ENCODE data around the gene WDR89.

DNA sequence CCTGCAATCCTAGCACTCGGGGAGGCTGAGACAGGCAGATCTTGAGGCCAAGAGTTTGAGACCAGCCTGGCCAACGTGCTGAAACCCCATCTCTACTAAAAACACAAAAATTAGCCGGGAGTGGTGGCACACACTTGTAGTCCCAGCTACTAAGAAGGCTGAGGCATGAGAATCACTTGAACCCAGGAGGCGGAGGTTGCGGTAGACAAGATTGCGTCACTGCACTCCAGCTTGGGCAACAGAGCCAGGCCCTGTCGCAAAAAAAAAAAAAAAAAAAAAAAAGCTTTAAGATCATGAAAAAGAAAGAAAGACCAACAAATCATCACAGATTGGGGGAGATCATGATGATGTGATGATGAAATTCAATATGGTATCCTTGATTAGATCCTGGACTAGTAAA lies 30.6 kb downstream of the WDR89 start:
- TF ChIP-seq, protein P1, sequence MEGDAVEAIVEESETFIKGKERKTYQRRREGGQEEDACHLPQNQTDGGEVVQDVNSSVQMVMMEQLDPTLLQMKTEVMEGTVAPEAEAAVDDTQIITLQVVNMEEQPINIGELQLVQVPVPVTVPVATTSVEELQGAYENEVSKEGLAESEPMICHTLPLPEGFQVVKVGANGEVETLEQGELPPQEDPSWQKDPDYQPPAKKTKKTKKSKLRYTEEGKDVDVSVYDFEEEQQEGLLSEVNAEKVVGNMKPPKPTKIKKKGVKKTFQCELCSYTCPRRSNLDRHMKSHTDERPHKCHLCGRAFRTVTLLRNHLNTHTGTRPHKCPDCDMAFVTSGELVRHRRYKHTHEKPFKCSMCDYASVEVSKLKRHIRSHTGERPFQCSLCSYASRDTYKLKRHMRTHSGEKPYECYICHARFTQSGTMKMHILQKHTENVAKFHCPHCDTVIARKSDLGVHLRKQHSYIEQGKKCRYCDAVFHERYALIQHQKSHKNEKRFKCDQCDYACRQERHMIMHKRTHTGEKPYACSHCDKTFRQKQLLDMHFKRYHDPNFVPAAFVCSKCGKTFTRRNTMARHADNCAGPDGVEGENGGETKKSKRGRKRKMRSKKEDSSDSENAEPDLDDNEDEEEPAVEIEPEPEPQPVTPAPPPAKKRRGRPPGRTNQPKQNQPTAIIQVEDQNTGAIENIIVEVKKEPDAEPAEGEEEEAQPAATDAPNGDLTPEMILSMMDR (IDR thresholded peaks at IDR 0.05): no peak
- TF ChIP-seq POLR2A (IDR thresholded peaks at IDR 0.05): no peak

All from upper lobe of left lung (tissue), 4 donors.